Keratinocyte (primary cell): Measurements from ENCODE around the gene LARP1B. TPM values are rescaled to one million over a fixed set of nuclear protein-coding genes. Genes with fewer than 3 reads are reported as not detected.

Experiments used
- DNase-seq: peaks from one replicate; pipeline ENCODE4 v3.0.0-alpha.2; 2011; ENCODE audit warnings: low read depth, missing footprints, low spot score
- FAIRE-seq: peaks from 2 replicates; lab custom pipeline; 2011; peaks lifted over from hg19 to GRCh38; lab: Jason Lieb, UNC
- H2AFZ ChIP-seq: 2 replicates; pipeline ENCODE4 v1.6.0; 2012; ENCODE audit warnings: low read length, control low read depth, inconsistent platforms; ENCODE audit not compliant: control insufficient read depth
- H3K27ac ChIP-seq: 2 replicates; pipeline ENCODE4 v1.5.1; 2011; ENCODE audit warnings: low read length; ENCODE audit not compliant: control insufficient read depth, insufficient read depth
- H3K27me3 ChIP-seq: 3 replicates; pipeline ENCODE4 v1.6.0; 2011; ENCODE audit warnings: low read length; ENCODE audit not compliant: control insufficient read depth, insufficient read depth; ENCODE audit errors: extremely low read depth
- H3K36me3 ChIP-seq, 2 experiments: 2 replicates in 1 of 2; 3 replicates in 1 of 2; pipeline ENCODE4 v1.5.1; 2011; ENCODE audit warnings: low read length in 2 of 2, mild to moderate bottlenecking in 1 of 2; ENCODE audit not compliant: control insufficient read depth in 2 of 2, insufficient read depth in 2 of 2; ENCODE audit errors: extremely low read depth in 1 of 2
- H3K4me1 ChIP-seq: 3 replicates; pipeline ENCODE4 v1.5.1; 2011; ENCODE audit warnings: low read length; ENCODE audit not compliant: control insufficient read depth, insufficient read depth; ENCODE audit errors: extremely low read depth
- H3K4me2 ChIP-seq: 3 replicates; pipeline ENCODE4 v1.6.0; 2011; ENCODE audit warnings: low read depth, low read length; ENCODE audit not compliant: control insufficient read depth, insufficient read depth; ENCODE audit errors: extremely low read depth
- H3K4me3 ChIP-seq, 3 experiments: fragments of 200-600 bp in 1 of 3; sonication (generic) in 1 of 3; 2 replicates in 2 of 3; 3 replicates in 1 of 3; pipeline ENCODE4 v1.5.1; 2011 to 2016; ENCODE audit warnings: low read length in 3 of 3, mild to moderate bottlenecking in 3 of 3, control low read depth in 2 of 3, inconsistent platforms in 1 of 3, low read depth in 1 of 3, mixed read lengths in 1 of 3, mixed run types in 1 of 3, moderate library complexity in 1 of 3; ENCODE audit not compliant: control insufficient read depth in 2 of 3, insufficient read depth in 2 of 3; ENCODE audit errors: extremely low read depth in 1 of 3
- H3K79me2 ChIP-seq: 2 replicates; pipeline ENCODE4 v1.6.0; 2012; ENCODE audit warnings: low read length; ENCODE audit not compliant: control insufficient read depth, insufficient read depth
- H3K9ac ChIP-seq: 3 replicates; pipeline ENCODE4 v1.6.0; 2011; ENCODE audit warnings: low read length; ENCODE audit not compliant: control insufficient read depth, insufficient read depth; ENCODE audit errors: extremely low read depth
- H3K9me1 ChIP-seq: 3 replicates; pipeline ENCODE4 v1.6.0; 2011; ENCODE audit warnings: low read length; ENCODE audit not compliant: control insufficient read depth, insufficient read depth; ENCODE audit errors: extremely low read depth
- H3K9me3 ChIP-seq: 2 replicates; pipeline ENCODE4 v1.5.1; 2012; ENCODE audit warnings: low read depth, low read length; ENCODE audit not compliant: control insufficient read depth
- H4K20me1 ChIP-seq: 3 replicates; pipeline ENCODE4 v1.6.0; 2011; ENCODE audit warnings: low read length; ENCODE audit not compliant: control insufficient read depth, insufficient read depth; ENCODE audit errors: extremely low read depth
- CTCF ChIP-seq, 3 experiments: IDR thresholded peaks in 1 of 3; conservative IDR thresholded peaks in 1 of 3; optimal IDR thresholded peaks in 1 of 3; 2 replicates in 2 of 3; 3 replicates in 1 of 3; pipeline versions ENCODE3 to v1.5.1; 2011; ENCODE audit warnings: low read length in 3 of 3, mild to moderate bottlenecking in 3 of 3, moderate library complexity in 2 of 3, control low read depth in 1 of 3, inconsistent platforms in 1 of 3; ENCODE audit not compliant: insufficient read depth in 2 of 3; ENCODE audit errors: extremely low read depth in 1 of 3
- EZH2 ChIP-seq: IDR thresholded peaks from one replicate; pipeline ENCODE4 v1.6.1; 2012; ENCODE audit warnings: inconsistent platforms, mild to moderate bottlenecking, low read length, moderate library complexity
- dilution Hi-C: fragments of 300-500 bp; cut with MboI; formaldehyde crosslinking; loops from one replicate; pipeline ENCODE4 v1.7.0; 2020; ENCODE audit warnings: low sequenced_read_pairs; ENCODE audit not compliant: extremely low pct_ligation_motif_present
- polyA plus RNA-seq, 5 experiments: library from polyadenylated mRNA; depleted of rRNA in 3 of 5; stranded (reverse) in 3 of 5; stranded (forward) in 1 of 5; unstranded in 1 of 5; fragments of >200 nt; gene quantifications; 1 replicate in 1 of 5; 2 replicates in 3 of 5; 3 replicates in 1 of 5; pipeline versions ENCODE4 v1.2.1 to v1.2.3, GENCODE V29; 2011 to 2012; ENCODE audit warnings: missing spikeins in 2 of 5, low read depth in 1 of 5, low replicate concordance in 1 of 5

Gene LARP1B
- polyA plus RNA-seq, 1 donor (not counting 4 experiments of a cell fraction or from before 2014, with no cell fraction given): 18.3 TPM

GRCh38 chr4:128107766-128108165 is 46.7 kb downstream of the LARP1B start:
- H3K4me3 ChIP-seq: no peak overlapping the region
- no peak overlapping the region for H2AFZ ChIP-seq
- no peaks in the 10 kb centered on the region for H3K9me3 ChIP-seq
- H3K4me2 ChIP-seq: no peak overlapping the region
- FAIRE-seq: no peak
- dilution Hi-C loops: no loop called here
- peaks cover 0 to 9% of the 10 kb centered on the region in 2 experiments for H3K36me3 ChIP-seq
- H4K20me1 ChIP-seq: no peaks in the 10 kb centered on the region
- H3K4me1 ChIP-seq: no peaks in the 10 kb centered on the region
- H3K79me2 ChIP-seq: no peaks in the 10 kb centered on the region
- no peak overlapping the region for H3K27ac ChIP-seq
- no peak for TF ChIP-seq CTCF (optimal IDR thresholded peaks at IDR 0.05 in 1 of 3, IDR thresholded peaks at IDR 0.05 in 1 of 3, conservative IDR thresholded peaks at IDR 0.05 in 1 of 3; ENCODE audit: extremely low read depth in 1 of 3, insufficient read depth in 2 of 3, low read length in 3 of 3)
- TF ChIP-seq EZH2: no peak
- no peak overlapping the region for H3K9ac ChIP-seq
- no peaks in the 10 kb centered on the region for H3K27me3 ChIP-seq
- DNase-seq: no peak
- no peaks in the 10 kb centered on the region for H3K9me1 ChIP-seq

GRCh38 chr4:128123036-128123435 is 61.9 kb downstream of the LARP1B start:
- no peaks in the 10 kb centered on the region for H3K36me3 ChIP-seq
- no peaks in the 10 kb centered on the region for H3K9me3 ChIP-seq
- DNase-seq (no peak), FAIRE-seq (no peak)
- H3K27me3 ChIP-seq: no peaks in the 10 kb centered on the region
- no peak overlapping the region for H3K9ac ChIP-seq
- no peak overlapping the region for H3K27ac ChIP-seq
- no peaks in the 10 kb centered on the region for H3K4me1 ChIP-seq
- H3K4me2 ChIP-seq: no peak overlapping the region
- H3K4me3 ChIP-seq: no peak overlapping the region
- dilution Hi-C loops: no loop called here
- no peaks in the 10 kb centered on the region for H3K9me1 ChIP-seq
- H3K79me2 ChIP-seq: no peaks in the 10 kb centered on the region
- H2AFZ ChIP-seq: no peak overlapping the region
- H4K20me1 ChIP-seq: no peaks in the 10 kb centered on the region
- TF ChIP-seq EZH2: no peak

- no peak for TF ChIP-seq CTCF (optimal IDR thresholded peaks at IDR 0.05 in 1 of 3, IDR thresholded peaks at IDR 0.05 in 1 of 3, conservative IDR thresholded peaks at IDR 0.05 in 1 of 3; ENCODE audit: extremely low read depth in 1 of 3, insufficient read depth in 2 of 3, low read length in 3 of 3)
- TF ChIP-seq EZH2: no peak
- H3K9me1 ChIP-seq: no peaks in the 10 kb centered on the region
- H3K9ac ChIP-seq: no peak overlapping the region
- H3K27ac ChIP-seq: no peak overlapping the region
- no peaks in the 10 kb centered on the region for H3K36me3 ChIP-seq
- dilution Hi-C loops: no loop called here
- H3K27me3 ChIP-seq: no peaks in the 10 kb centered on the region
- no peak overlapping the region for H3K4me3 ChIP-seq
- no peaks in the 10 kb centered on the region for H3K79me2 ChIP-seq
- DNase-seq: no peak
- no peaks in the 10 kb centered on the region for H3K9me3 ChIP-seq
- no peaks in the 10 kb centered on the region for H4K20me1 ChIP-seq
- FAIRE-seq: no peak
- no peak overlapping the region for H3K4me2 ChIP-seq
- H2AFZ ChIP-seq: no peak overlapping the region
- peaks cover 7% of the 10 kb centered on the region for H3K4me1 ChIP-seq
Observed at GRCh38 chr4:128130621-128131020, 69.5 kb downstream of the LARP1B start.
